HG02763 (cell line): Measurements from ENCODE around the gene LURAP1L.

ENCODE experiments used
- ATAC-seq: cut with Tn5 transposase; IDR thresholded peaks from one replicate; pipeline ENCODE4 v1.9.1; 2021; ENCODE audit warnings: mild to moderate bottlenecking, moderate library complexity; ENCODE audit not compliant: unreplicated experiment

Gene LURAP1L

GRCh38 chr9:12811935-12812334, 37.1 kb downstream of the LURAP1L start:
- no peak for ATAC-seq

DNA sequence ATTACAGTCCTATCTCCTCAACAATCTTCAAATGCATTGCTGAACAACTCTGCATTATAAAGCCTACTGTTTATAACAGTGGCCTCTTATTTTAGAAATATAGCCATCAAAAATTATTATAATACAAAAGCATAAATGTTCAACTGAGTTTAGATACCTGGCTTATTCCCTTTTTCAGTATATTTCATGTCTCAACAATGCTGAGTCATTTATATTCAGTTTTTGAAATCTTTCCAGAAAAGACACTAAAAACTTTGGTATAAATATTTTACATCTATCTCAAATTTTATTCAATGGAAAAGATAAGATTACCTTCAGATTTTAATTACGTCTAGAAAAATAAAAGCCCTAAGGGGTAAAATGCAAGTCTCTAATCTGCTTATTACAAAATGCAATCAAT, 37.9 kb downstream of the LURAP1L start:
- no peak for ATAC-seq

DNA sequence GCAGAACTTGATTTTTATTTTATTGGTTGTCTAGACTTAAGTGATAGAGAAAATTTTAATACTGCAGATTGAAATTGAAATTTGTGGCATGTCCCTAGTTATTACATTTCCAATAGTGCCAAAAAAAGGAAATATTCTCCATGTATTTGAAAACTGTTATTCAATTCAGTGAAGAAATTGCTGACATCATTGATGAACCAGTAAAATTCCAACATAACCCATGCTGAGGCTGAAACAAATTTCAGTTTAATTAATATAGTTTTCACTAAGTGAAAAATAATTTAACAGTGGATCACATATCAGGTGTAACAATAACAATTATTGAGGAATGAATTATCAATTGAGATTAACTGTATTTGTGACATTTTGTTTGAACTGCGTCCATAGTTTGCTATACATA, 38.7 kb downstream of the LURAP1L start:
- no peak for ATAC-seq

- ATAC-seq: no peak
These were observed 39.4 kb downstream of the LURAP1L start for GRCh38 chr9:12813960-12814876.

GRCh38 chr9:12814877-12815237, 40.0 kb downstream of the LURAP1L start:
- no peak for ATAC-seq

DNA sequence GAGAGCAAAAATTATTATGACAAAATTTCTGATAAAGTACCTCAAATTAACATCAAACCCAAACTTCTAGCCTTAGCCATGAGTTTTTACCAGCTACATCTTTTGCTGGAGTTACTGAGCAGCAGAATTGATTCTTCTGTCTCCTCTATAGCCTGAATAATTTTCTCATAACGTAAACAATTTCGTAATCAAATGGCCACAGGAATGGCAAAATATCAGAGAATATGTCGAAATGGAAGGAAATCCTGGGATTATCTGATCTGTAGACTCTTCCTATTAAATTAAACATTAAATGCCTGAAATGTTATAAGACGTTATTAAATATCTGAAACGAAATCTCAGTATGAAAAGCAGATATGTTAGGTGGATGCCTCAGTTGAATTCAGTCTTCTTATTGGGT, 41.1 kb downstream of the LURAP1L start:
- ATAC-seq: no peak

GRCh38 chr9:12816656-12817101, 41.9 kb downstream of the LURAP1L start:
- ATAC-seq: no peak

GRCh38 chr9:12817702-12818101, 42.9 kb downstream of the LURAP1L start:
- ATAC-seq: no peak

DNA sequence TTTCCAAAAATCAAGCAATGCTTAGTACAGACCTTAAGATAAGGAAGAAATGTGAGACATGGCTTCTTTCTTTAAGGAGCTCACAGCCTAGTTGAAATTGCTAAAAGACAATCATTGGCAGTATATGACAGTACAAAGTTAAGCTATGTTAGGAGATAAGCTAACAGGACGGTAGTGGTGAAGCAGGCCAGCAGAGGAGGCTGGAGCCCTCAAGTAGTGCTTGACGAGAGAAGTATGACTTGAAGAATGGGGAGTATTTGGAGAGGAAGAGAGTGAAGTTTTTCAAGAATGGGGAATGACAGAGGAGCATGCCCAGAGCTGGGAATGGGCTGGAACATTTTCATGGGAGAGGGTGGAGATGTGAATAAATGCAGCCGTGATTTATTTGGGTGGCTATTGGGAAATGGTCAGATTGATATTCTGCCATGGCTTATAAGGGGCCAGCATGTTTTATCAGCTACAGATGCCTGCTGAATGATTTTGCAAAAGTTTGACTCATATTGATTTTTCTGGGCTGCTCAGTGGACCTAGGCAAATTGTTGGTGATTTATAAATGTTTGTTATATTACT, 43.7 kb downstream of the LURAP1L start:
- ATAC-seq: no peak

- ATAC-seq: no peak
These were observed 44.8 kb downstream of the LURAP1L start for GRCh38 chr9:12819436-12820185.

GRCh38 chr9:12822111-12822510, 47.3 kb downstream of the LURAP1L start:
- no peak for ATAC-seq

DNA sequence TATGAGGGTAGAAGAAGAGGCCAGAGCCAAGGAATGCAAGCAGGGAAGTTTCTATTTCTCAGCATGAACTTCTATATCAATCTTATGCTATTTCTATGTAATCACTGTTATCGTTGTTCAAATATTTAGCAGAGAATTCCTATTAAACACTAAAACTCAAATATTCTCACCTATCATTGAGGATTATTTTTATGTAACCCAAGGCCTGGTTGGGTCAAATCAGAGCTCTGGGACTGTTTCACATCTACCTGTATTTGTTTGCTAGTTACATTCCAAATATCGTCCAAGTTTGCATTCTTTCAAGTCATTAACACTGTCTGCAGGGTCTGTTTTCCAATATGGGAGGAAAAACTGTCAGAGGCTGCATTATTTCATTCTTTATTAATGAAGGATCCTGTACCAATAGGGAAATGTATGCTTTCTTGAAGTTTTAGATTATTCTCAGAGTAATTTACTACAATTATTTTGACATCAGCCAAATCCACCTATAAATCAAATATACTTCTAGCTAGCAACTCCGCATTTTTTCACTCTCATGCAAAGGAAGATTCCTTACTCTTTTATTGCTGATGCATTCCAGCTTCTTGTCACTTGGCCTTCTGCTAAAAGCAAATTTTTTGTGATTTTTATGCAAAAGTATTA, 52.2 kb downstream of the LURAP1L start:
- no peak for ATAC-seq

DNA sequence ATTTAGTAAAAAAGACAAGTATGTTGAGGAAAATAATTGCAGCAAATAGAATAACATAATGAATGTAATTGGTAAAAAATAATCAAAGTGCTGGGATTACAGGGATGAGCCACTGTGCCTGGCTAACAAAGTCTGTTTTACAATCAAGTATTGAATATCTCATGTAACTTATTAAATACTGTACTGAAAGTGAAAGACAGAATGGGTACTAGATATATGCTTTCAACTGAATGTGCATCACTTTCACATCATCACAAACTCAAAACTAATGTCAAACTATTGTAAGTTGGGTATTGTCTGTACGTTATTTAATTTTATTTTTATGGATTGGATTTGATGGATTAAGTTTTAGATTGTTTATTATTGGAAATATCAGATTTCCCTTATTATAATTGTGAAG, 58.9 kb downstream of the LURAP1L start:
- ATAC-seq: no peak

DNA sequence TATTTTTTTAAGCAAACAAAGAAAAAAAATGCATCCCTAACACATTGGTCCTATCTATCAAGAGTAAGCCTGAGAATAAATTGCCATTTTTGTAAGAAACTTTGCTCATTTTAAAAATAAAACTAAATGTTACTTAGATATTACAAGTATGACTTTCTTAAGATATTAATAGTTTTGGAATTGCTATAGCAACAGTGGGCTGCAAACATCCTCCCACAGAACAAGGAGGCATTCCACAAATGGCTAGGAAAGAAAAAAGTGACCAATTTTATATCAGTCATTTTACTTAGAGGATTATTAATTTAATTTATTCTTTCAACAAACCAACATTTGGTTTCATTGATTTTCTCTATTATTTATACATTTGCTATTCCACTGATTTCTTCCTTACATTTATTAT, 63.7 kb downstream of the LURAP1L start:
- no peak for ATAC-seq

- ATAC-seq: no peak
These were observed 68.9 kb downstream of the LURAP1L start for GRCh38 chr9:12843735-12844134.

GRCh38 chr9:12846035-12846434, 71.2 kb downstream of the LURAP1L start:
- ATAC-seq: no peak

DNA sequence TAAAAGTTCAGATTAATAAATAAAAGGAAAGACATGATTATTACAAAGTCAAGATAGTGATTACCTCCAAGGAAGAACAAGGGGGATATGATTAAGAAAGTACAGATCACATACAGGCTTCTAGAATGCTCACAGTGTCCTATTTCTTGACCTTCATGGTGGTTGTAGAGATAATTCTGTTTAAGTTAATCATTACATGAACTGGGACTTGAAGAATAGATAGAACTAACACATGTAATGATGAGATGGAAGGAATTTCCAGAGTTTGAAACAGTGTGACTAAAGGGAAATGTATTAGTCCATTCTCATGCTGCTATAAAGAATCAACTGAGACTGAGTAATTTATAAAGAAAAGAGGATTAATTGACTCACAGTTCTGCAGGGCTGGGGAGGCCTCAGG, 72.7 kb downstream of the LURAP1L start:
- no peak for ATAC-seq

DNA sequence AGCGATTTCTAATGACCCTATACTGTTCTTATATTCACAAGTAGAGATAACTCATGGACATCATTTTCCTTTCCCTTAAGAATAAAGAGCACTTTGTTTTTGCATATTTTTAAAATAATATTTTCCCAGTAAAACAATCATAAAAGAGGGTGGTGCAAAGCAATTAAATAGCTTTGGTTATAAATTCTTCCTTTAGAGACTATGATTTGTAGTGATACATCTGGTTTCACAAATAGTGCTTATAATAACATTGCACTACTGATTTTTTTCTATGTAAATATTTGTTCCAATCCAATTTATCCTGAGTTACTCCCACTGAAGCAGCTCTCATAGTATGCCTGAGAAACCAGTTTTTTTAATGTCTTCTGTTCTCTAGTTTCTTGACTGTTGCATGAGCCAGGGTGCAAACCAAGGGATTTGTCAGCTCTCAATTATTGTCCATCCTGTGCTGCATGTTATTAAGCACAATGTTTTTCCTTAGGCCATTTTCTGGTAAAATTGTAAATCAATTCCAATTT, 74.7 kb downstream of the LURAP1L start:
- ATAC-seq: no peak

- no peak for ATAC-seq
These were observed 76.7 kb downstream of the LURAP1L start for GRCh38 chr9:12851341-12852090.

- ATAC-seq: no peak
These were observed 78.2 kb downstream of the LURAP1L start for GRCh38 chr9:12853051-12853450.
